Measurements from ENCODE around the gene PRM3.

PRM3 gene

GRCh38 chr16:11245222-11245737 is 28.1 kb downstream of the PRM3 start:
- TF ChIP-seq, protein P1, sequence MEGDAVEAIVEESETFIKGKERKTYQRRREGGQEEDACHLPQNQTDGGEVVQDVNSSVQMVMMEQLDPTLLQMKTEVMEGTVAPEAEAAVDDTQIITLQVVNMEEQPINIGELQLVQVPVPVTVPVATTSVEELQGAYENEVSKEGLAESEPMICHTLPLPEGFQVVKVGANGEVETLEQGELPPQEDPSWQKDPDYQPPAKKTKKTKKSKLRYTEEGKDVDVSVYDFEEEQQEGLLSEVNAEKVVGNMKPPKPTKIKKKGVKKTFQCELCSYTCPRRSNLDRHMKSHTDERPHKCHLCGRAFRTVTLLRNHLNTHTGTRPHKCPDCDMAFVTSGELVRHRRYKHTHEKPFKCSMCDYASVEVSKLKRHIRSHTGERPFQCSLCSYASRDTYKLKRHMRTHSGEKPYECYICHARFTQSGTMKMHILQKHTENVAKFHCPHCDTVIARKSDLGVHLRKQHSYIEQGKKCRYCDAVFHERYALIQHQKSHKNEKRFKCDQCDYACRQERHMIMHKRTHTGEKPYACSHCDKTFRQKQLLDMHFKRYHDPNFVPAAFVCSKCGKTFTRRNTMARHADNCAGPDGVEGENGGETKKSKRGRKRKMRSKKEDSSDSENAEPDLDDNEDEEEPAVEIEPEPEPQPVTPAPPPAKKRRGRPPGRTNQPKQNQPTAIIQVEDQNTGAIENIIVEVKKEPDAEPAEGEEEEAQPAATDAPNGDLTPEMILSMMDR (conservative IDR thresholded peaks at IDR 0.05; ENCODE audit: low read depth, low read length): no peak
- Histone ChIP-seq H3K9ac (no peak overlapping the region), H3K4me3 (IDR thresholded peaks at IDR 0.05; ENCODE audit: insufficient read depth, low read depth, low read length) (no peak overlapping the region), H3K4me2 (no peak overlapping the region; the same call in 1 of the 2 replicates), H4K20me1 (ENCODE audit: insufficient read depth) (no peaks in the 10 kb centered on the region), H3K27ac (no peak overlapping the region), H3K36me3 (ENCODE audit: insufficient read depth) (no peaks in the 10 kb centered on the region), H3K27me3 (ENCODE audit: insufficient read depth, low read depth) (no peaks in the 10 kb centered on the region), H3K79me2 (ENCODE audit: insufficient read depth, low read depth) (no peaks in the 10 kb centered on the region), H3K4me1 (ENCODE audit: low read depth, poor library complexity, severe bottlenecking) (peaks cover 24% of the 10 kb centered on the region), H2AFZ (ENCODE audit: low read depth) (no peak overlapping the region)

DNA sequence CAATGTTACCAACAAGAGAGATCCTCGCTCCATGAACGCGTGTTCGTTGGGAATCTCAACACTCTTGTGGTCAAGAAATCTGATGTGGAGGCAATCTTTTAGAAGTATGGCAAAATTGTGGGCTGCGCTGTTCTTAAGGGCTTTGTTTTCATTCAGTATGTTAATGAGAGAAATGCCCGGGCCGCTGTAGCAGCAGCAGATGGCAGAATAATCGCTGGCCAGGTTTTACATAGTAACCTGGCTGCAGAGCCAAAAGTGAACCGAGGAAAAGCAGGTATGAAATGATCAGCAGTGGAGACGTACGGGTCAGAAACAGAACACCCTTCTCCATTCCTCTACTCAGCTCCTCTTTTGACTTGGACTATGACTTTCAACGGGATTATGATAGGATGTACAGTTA is 30.8 kb downstream of the PRM3 start:
- H3K9ac ChIP-seq: no peak overlapping the region
- H2AFZ ChIP-seq (ENCODE audit: low read depth): no peak overlapping the region
- no peaks in the 10 kb centered on the region for H3K79me2 ChIP-seq (ENCODE audit: insufficient read depth, low read depth)
- peaks cover 24% of the 10 kb centered on the region for H3K4me1 ChIP-seq (ENCODE audit: low read depth, poor library complexity, severe bottlenecking)
- H3K36me3 ChIP-seq (ENCODE audit: insufficient read depth): no peaks in the 10 kb centered on the region
- H3K27ac ChIP-seq: no peak overlapping the region
- no peaks in the 10 kb centered on the region for H4K20me1 ChIP-seq (ENCODE audit: insufficient read depth)
- no peak overlapping the region for H3K4me3 ChIP-seq (IDR thresholded peaks at IDR 0.05; ENCODE audit: insufficient read depth, low read depth, low read length)
- no peak overlapping the region for H3K4me2 ChIP-seq
- TF ChIP-seq, protein P1 (conservative IDR thresholded peaks at IDR 0.05; ENCODE audit: low read depth, low read length): no peak
- H3K27me3 ChIP-seq (ENCODE audit: insufficient read depth, low read depth): no peaks in the 10 kb centered on the region

DNA sequence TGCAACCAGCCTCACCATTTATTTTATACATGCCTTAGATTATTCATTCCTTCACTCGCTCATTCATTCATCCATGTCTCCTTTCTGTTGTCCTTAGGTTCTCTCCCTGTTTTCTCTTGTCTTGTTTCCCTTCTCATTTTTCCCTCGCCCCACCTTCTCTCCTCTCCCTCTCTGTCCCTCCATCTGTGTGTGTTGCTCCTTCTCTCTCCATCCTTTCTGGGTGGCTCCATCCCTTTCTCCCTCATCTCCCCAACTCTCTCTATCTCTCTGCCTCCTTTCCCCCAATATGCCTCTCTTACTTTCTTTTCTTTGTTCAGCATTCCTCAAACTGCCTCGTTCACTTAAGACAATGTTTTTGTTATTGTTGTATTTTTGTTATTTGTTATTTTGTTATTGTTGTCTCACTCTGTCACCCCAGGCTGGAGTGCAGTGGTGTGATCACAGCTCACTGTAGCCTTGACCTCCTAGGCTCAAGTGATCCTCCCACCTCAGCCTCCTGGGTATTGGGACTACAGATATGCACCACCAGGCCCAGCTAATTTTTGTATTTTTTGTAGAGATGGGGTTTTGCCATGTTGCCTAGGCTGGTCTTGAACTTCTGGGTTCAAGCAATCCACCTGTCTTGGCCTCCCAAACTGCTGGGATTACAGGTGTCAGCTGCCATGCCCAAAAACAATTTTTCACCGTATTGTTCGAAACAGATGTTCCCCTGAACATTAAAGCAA is 31.8 kb downstream of the PRM3 start:
- Histone ChIP-seq H3K36me3 (ENCODE audit: insufficient read depth) (no peaks in the 10 kb centered on the region), H3K4me1 (ENCODE audit: low read depth, poor library complexity, severe bottlenecking) (peaks cover 22% of the 10 kb centered on the region), H3K9ac (no peak overlapping the region), H3K27ac (no peak overlapping the region), H3K4me2 (no peak overlapping the region), H3K27me3 (ENCODE audit: insufficient read depth, low read depth) (no peaks in the 10 kb centered on the region), H3K4me3 (IDR thresholded peaks at IDR 0.05; ENCODE audit: insufficient read depth, low read depth, low read length) (no peak overlapping the region), H2AFZ (ENCODE audit: low read depth) (no peak overlapping the region), H3K79me2 (ENCODE audit: insufficient read depth, low read depth) (no peaks in the 10 kb centered on the region), H4K20me1 (ENCODE audit: insufficient read depth) (no peaks in the 10 kb centered on the region)
- TF ChIP-seq, protein P1 (conservative IDR thresholded peaks at IDR 0.05; ENCODE audit: low read depth, low read length): no peak

GRCh38 chr16:11240636-11241473 is 32.6 kb downstream of the PRM3 start:
- peaks cover 14% of the 10 kb centered on the region for H3K4me1 ChIP-seq (ENCODE audit: low read depth, poor library complexity, severe bottlenecking)
- no peak overlapping the region for H3K9ac ChIP-seq
- H3K36me3 ChIP-seq (ENCODE audit: insufficient read depth): no peaks in the 10 kb centered on the region
- no peaks in the 10 kb centered on the region for H4K20me1 ChIP-seq (ENCODE audit: insufficient read depth)
- peak overlapping the region; percentile 40; the same call in 1 of the 2 replicates for H2AFZ ChIP-seq (ENCODE audit: low read depth)
- TF ChIP-seq, protein P1 (conservative IDR thresholded peaks at IDR 0.05; ENCODE audit: low read depth, low read length): no peak
- H3K4me2 ChIP-seq: peak overlapping the region; percentile 6; the same call in 1 of the 2 replicates
- H3K27ac ChIP-seq: no peak overlapping the region
- H3K27me3 ChIP-seq (ENCODE audit: insufficient read depth, low read depth): no peaks in the 10 kb centered on the region
- no peak overlapping the region for H3K4me3 ChIP-seq (IDR thresholded peaks at IDR 0.05; ENCODE audit: insufficient read depth, low read depth, low read length)
- H3K79me2 ChIP-seq (ENCODE audit: insufficient read depth, low read depth): no peaks in the 10 kb centered on the region
